Kidney epithelial cell (primary cell): ENCODE results near the gene C1GALT1. TPM values are rescaled to one million over a fixed set of nuclear protein-coding genes. Genes with fewer than 3 reads are reported as not detected.

Source experiments
- DNase-seq: peaks from one replicate; pipeline ENCODE4 v3.0.0-alpha.2; 2010; ENCODE audit warnings: low read depth
- H3K27me3 ChIP-seq: 2 replicates; pipeline ENCODE4 v1.6.0; 2011; ENCODE audit warnings: low read length; ENCODE audit not compliant: control insufficient read depth, insufficient read depth
- H3K36me3 ChIP-seq: 2 replicates; pipeline ENCODE4 v1.5.1; 2011; ENCODE audit warnings: low read length; ENCODE audit not compliant: control insufficient read depth, insufficient read depth
- H3K4me3 ChIP-seq: 2 replicates; pipeline ENCODE4 v1.5.1; 2011; ENCODE audit warnings: low read depth, mild to moderate bottlenecking, control low read depth, low read length
- CTCF ChIP-seq: IDR thresholded peaks from 2 replicates; pipeline ENCODE4 v1.5.1; 2011; ENCODE audit warnings: mild to moderate bottlenecking, moderate library complexity, low read length, control low read depth, inconsistent platforms; ENCODE audit not compliant: insufficient read depth, poor library complexity, severe bottlenecking
- total RNA-seq: library from RNA; depleted of rRNA; stranded (reverse); fragments of >200 nt; gene quantifications from 2 replicates; pipeline ENCODE4 v1.2.3, GENCODE V29; 2015

The C1GALT1 gene
- total RNA-seq, 1 donor from 2014 or later: 102 TPM

GRCh38 chr7:7292085-7292484, 109.7 kb downstream of the C1GALT1 start:
- no peak overlapping the region for H3K4me3 ChIP-seq
- no peak for DNase-seq
- TF ChIP-seq CTCF: no peak
- no peaks in the 10 kb centered on the region for H3K36me3 ChIP-seq
- H3K27me3 ChIP-seq: no peaks in the 10 kb centered on the region

GRCh38 chr7:7292608-7293007, 110.3 kb downstream of the C1GALT1 start:
- Histone ChIP-seq H3K36me3 (no peaks in the 10 kb centered on the region), H3K27me3 (no peaks in the 10 kb centered on the region), H3K4me3 (no peak overlapping the region)
- DNase-seq: no peak
- TF ChIP-seq CTCF: no peak

- Histone ChIP-seq H3K36me3 (no peaks in the 10 kb centered on the region), H3K4me3 (no peak overlapping the region), H3K27me3 (no peaks in the 10 kb centered on the region)
- no peak for DNase-seq
- TF ChIP-seq CTCF: no peak
Observed at GRCh38 chr7:7293092-7293491, 110.7 kb downstream of the C1GALT1 start.

GRCh38 chr7:7294911-7295310, 112.6 kb downstream of the C1GALT1 start:
- no peak for TF ChIP-seq CTCF
- Histone ChIP-seq H3K27me3 (no peaks in the 10 kb centered on the region), H3K36me3 (no peaks in the 10 kb centered on the region)

More at GRCh38 chr7:7294911-7295310, 112.6 kb downstream of the C1GALT1 start:
- no peak for DNase-seq
- no peak overlapping the region for H3K4me3 ChIP-seq
